Measurements from ENCODE around the gene TMUB1.

GRCh38 chr7:151076863-151077704 lies 6.2 kb downstream of the TMUB1 start:
- TF ChIP-seq CTCF (IDR thresholded peaks at IDR 0.05) = peak; percentile 37
- no peak for TF ChIP-seq EZH2 (IDR thresholded peaks at IDR 0.05; ENCODE audit: borderline replicate concordance, insufficient read depth, low read depth, low read length, poor library complexity, severe bottlenecking)

All from B cell (primary cell).